ENCODE data around the gene STRN. TPM values are rescaled to one million over a fixed set of nuclear protein-coding genes. Genes with fewer than 3 reads are reported as not detected.
"Not testable (repeated sequence)": the region's sequence is repeated elsewhere in the genome, so short reads cannot be mapped to it uniquely, and the experiment has no call there.

Gene STRN
- total RNA-seq, 1 experiment from 2014 or later, result 34.1 TPM

DNA sequence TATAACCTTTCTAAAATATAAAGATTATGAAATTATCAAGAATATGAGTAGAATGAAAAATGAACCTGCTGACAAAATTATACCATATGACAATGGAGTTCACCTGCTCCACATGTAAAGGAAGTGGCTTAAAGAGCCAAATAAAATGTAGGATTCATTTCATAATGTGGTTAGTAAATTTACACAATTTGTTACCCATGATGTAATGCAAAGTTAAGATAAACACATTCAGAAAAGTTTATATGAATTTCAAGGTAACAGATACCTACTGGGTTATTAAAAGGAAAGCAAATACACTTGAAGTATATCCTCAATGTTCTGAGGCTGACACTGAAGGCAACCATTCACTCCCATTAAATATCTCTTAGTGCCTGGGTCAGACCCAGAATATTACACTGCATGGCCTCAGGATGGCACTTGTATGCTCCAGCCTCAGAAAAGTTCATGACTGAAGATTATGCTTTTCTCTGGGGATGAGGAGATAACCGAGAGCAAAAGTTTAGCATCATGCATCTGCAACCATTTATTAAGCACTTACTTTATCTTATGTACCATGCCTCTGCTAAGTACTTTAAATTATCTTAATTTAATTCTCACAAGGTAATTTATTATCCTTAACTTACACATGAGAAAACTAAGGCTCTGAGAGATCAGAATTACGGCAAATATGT is 6.2 kb downstream of the STRN start:
- peaks cover 27% of the 10 kb centered on the region for H3K4me1 ChIP-seq (ENCODE audit: low read length)
- no peak for DNase-seq
- no peaks in the 10 kb centered on the region for H3K9me3 ChIP-seq (ENCODE audit: low read length)
- no peak overlapping the region for H3K27ac ChIP-seq (ENCODE audit: low read length)
- no peak overlapping the region for H3K4me2 ChIP-seq (ENCODE audit: low read depth, low read length, poor library complexity, severe bottlenecking)
- H4K20me1 ChIP-seq (ENCODE audit: insufficient read depth, low read depth, low read length), result no peaks in the 10 kb centered on the region
- H2AFZ ChIP-seq (ENCODE audit: low read length), result no peak overlapping the region
- no peaks in the 10 kb centered on the region for H3K36me3 ChIP-seq (ENCODE audit: insufficient read depth, low read length)
- H3K79me2 ChIP-seq (ENCODE audit: low read length), result peaks cover 97% of the 10 kb centered on the region
- H3K9me2 ChIP-seq (replicated peaks; ENCODE audit: insufficient read depth, low read length), result no peaks in the 10 kb centered on the region
- H3K27me3 ChIP-seq (ENCODE audit: low read length), result no peaks in the 10 kb centered on the region
- no peak overlapping the region for H3K4me3 ChIP-seq (ENCODE audit: low read length)
- no peak overlapping the region for H3K9ac ChIP-seq (ENCODE audit: low read length)

DNA sequence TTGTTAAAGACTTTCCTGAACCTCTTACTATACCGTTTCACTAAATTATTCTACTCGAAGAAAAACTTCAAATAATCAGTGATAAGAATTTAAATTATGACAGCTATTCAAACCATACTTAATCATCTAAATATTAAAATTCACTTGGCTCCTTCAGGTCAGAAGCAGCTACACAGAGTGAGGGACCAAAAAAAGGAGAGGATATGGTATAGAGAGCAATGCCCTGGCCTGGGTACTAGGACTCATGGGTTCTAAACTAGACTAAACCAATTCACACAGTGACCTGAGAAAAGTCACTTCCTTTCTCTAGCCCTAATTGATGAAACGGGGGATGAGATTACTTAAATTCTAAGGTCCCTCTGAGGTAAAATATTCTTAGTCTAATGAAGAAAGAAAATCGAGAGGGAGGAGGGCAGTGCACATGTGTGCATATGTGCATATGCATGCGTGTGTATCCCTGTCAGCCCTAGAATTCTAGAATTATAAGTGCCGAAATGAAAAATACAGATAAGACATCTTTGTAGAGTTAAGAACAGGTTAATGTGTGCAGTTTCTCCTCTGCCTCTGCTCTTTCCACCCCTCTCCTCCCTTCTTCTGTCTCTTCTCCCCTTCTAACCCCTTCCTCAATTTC is 11.2 kb downstream of the STRN start:
- Histone ChIP-seq H2AFZ (ENCODE audit: low read length) (no peak overlapping the region), H3K79me2 (ENCODE audit: low read length) (peaks cover 95% of the 10 kb centered on the region), H4K20me1 (ENCODE audit: insufficient read depth, low read depth, low read length) (no peaks in the 10 kb centered on the region), H3K9me2 (replicated peaks; ENCODE audit: insufficient read depth, low read length) (no peaks in the 10 kb centered on the region), H3K9ac (ENCODE audit: low read length) (no peak overlapping the region), H3K27ac (ENCODE audit: low read length) (no peak overlapping the region), H3K27me3 (ENCODE audit: low read length) (no peaks in the 10 kb centered on the region), H3K4me2 (ENCODE audit: low read depth, low read length, poor library complexity, severe bottlenecking) (no peak overlapping the region), H3K36me3 (ENCODE audit: insufficient read depth, low read length) (peaks cover 2% of the 10 kb centered on the region; the same call in 1 of the 2 replicates), H3K9me3 (ENCODE audit: low read length) (no peaks in the 10 kb centered on the region), H3K4me1 (ENCODE audit: low read length) (peaks cover 23% of the 10 kb centered on the region), H3K4me3 (ENCODE audit: low read length) (no peak overlapping the region)
- no peak for DNase-seq

DNA sequence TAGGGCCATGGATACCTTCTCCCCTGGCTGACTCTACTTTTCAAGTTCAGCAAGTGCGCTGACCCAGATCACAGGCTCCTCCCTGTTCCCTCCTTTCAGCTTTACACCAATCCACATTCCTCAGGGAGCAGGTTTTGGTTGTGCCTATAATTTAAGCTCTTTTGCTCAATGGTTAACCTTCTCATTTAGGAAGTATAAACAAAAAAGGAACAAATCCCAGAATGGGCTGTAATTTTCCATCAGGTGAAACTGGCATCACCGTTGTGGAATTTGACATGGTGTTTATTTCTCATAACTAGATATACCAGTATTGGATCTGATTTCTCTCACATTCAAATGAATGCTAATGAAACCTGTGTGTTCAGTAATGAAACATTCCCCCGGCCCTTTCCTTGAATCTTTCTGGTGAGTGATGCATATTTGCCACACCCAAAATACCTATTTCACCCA is 13.6 kb downstream of the STRN start:
- no peaks in the 10 kb centered on the region for H3K9me2 ChIP-seq (replicated peaks; ENCODE audit: insufficient read depth, low read length)
- no peak overlapping the region for H3K27ac ChIP-seq (ENCODE audit: low read length)
- peaks cover 94% of the 10 kb centered on the region for H3K79me2 ChIP-seq (ENCODE audit: low read length)
- no peak for DNase-seq
- peaks cover 23% of the 10 kb centered on the region for H3K4me1 ChIP-seq (ENCODE audit: low read length)
- no peak overlapping the region for H3K4me3 ChIP-seq (ENCODE audit: low read length)
- no peaks in the 10 kb centered on the region for H3K27me3 ChIP-seq (ENCODE audit: low read length)
- peaks cover 2% of the 10 kb centered on the region; the same call in 1 of the 2 replicates for H3K36me3 ChIP-seq (ENCODE audit: insufficient read depth, low read length)
- H2AFZ ChIP-seq (ENCODE audit: low read length), result no peak overlapping the region
- no peaks in the 10 kb centered on the region for H4K20me1 ChIP-seq (ENCODE audit: insufficient read depth, low read depth, low read length)
- no peak overlapping the region for H3K9ac ChIP-seq (ENCODE audit: low read length)
- H3K9me3 ChIP-seq (ENCODE audit: low read length), result no peaks in the 10 kb centered on the region
- H3K4me2 ChIP-seq (ENCODE audit: low read depth, low read length, poor library complexity, severe bottlenecking), result no peak overlapping the region

DNA sequence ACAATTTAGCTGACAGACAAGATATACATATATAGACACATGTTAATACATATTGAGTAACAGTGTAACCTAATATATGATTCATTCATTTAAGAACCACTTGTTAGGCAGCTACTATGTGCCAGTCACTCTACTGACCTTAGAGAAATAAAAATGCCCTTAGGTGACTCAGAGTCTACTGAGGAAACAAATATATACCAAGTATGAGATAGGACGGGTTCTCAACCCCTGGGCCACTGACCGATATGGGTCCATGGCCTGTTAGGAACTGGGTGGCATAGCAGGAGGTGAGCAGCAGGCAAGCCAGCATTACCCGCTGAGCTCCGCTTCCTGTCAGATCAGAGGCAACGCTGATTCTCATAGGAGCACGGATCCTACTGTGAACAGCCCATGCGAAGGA is 14.8 kb downstream of the STRN start:
- Histone ChIP-seq H4K20me1 (ENCODE audit: insufficient read depth, low read depth, low read length) (no peaks in the 10 kb centered on the region), H3K9ac (ENCODE audit: low read length) (no peak overlapping the region), H3K27ac (ENCODE audit: low read length) (no peak overlapping the region), H3K27me3 (ENCODE audit: low read length) (no peaks in the 10 kb centered on the region), H3K9me3 (ENCODE audit: low read length) (no peaks in the 10 kb centered on the region), H3K79me2 (ENCODE audit: low read length) (peaks cover 95% of the 10 kb centered on the region), H3K4me2 (ENCODE audit: low read depth, low read length, poor library complexity, severe bottlenecking) (no peak overlapping the region), H3K36me3 (ENCODE audit: insufficient read depth, low read length) (peaks cover 2% of the 10 kb centered on the region; the same call in 1 of the 2 replicates), H3K4me3 (ENCODE audit: low read length) (no peak overlapping the region), H3K9me2 (replicated peaks; ENCODE audit: insufficient read depth, low read length) (no peaks in the 10 kb centered on the region), H2AFZ (ENCODE audit: low read length) (no peak overlapping the region), H3K4me1 (ENCODE audit: low read length) (peaks cover 17% of the 10 kb centered on the region)
- no peak for DNase-seq

DNA sequence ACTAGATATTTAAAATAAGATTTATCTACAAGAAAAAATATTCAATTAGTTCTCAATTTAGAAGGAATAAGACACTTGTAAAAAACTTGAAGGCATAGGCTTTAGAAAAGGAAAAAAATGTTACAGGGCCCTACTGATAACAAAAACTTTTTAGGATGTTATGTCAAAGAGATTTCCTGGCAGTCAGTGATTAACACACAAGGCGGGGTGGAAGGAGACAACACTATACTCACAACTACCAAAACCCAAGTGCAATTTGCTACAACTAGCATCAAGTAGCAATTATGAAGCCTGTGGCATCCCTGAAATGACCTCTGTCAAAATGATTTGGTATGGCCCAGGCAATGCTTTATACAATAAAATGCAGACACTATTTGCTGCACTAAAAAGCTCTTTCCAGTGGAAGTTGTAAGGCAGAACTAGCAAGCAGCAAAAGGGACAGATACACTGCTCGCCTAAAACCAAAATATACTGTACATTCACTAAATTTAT is 15.3 kb downstream of the STRN start:
- H3K79me2 ChIP-seq (ENCODE audit: low read length), result peaks cover 95% of the 10 kb centered on the region
- peaks cover 2% of the 10 kb centered on the region; the same call in 1 of the 2 replicates for H3K36me3 ChIP-seq (ENCODE audit: insufficient read depth, low read length)

DNA sequence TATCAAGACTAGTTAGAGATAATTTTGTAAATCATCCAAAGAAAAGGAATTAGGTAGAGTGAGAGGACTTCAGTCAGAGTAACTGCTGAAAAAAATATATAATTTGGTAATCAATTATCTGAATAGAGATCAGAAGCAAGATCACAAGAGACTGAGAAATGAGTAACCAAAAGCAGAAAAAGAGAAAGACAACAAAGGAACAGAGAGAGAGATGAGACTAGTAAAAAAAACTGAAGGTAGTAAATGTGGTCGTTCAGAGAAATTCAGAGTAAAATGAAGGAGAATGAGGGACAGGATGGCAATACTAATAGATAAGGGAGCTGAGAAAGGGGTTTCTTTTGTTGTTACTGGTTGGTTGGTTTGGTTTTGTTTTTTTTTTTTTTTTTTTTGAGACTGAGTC is 16.5 kb downstream of the STRN start:
- no peaks in the 10 kb centered on the region for H3K27me3 ChIP-seq (ENCODE audit: low read length)
- DNase-seq, result no peak
- H3K9me2 ChIP-seq (replicated peaks; ENCODE audit: insufficient read depth, low read length), result no peaks in the 10 kb centered on the region
- no peaks in the 10 kb centered on the region for H3K9me3 ChIP-seq (ENCODE audit: low read length)
- H4K20me1 ChIP-seq (ENCODE audit: insufficient read depth, low read depth, low read length), result no peaks in the 10 kb centered on the region
- no peak overlapping the region for H3K27ac ChIP-seq (ENCODE audit: low read length)
- peaks cover 3% of the 10 kb centered on the region; the same call in 1 of the 2 replicates for H3K36me3 ChIP-seq (ENCODE audit: insufficient read depth, low read length)
- peaks cover 95% of the 10 kb centered on the region for H3K79me2 ChIP-seq (ENCODE audit: low read length)
- no peak overlapping the region for H2AFZ ChIP-seq (ENCODE audit: low read length)
- peaks cover 5% of the 10 kb centered on the region; the same call in 1 of the 2 replicates for H3K4me1 ChIP-seq (ENCODE audit: low read length)
- H3K4me2 ChIP-seq (ENCODE audit: low read depth, low read length, poor library complexity, severe bottlenecking), result no peak overlapping the region
- no peak overlapping the region for H3K4me3 ChIP-seq (ENCODE audit: low read length)
- no peak overlapping the region for H3K9ac ChIP-seq (ENCODE audit: low read length)

More for the DNA sequence above, 15.3 kb downstream of the STRN start:
- Histone ChIP-seq H2AFZ (ENCODE audit: low read length) (no peak overlapping the region), H3K4me3 (ENCODE audit: low read length) (no peak overlapping the region), H3K4me1 (ENCODE audit: low read length) (peaks cover 12% of the 10 kb centered on the region), H3K9ac (ENCODE audit: low read length) (no peak overlapping the region), H3K27me3 (ENCODE audit: low read length) (no peaks in the 10 kb centered on the region), H3K9me2 (replicated peaks; ENCODE audit: insufficient read depth, low read length) (no peaks in the 10 kb centered on the region), H3K9me3 (ENCODE audit: low read length) (no peaks in the 10 kb centered on the region), H3K4me2 (ENCODE audit: low read depth, low read length, poor library complexity, severe bottlenecking) (no peak overlapping the region), H4K20me1 (ENCODE audit: insufficient read depth, low read depth, low read length) (no peaks in the 10 kb centered on the region), H3K27ac (ENCODE audit: low read length) (no peak overlapping the region)
- no peak for DNase-seq

DNA sequence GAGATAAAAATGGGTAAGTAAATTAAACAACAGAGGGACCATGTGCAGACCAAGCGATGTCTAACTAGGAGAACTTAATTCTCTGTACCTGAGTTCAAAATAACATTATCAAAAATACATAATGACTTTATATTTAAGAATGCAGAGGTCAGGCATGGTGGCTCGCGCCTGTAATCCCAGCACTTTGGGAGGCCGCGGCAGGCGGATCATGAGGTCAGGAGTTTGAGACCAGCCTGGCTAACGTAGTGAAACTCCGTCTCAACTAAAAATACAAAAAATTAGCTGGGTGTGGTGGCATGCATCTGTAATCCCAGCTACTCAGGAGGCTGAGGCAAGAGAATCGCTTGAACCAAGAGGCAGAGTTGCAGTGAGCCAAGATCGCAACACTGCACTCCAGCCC is 21.1 kb downstream of the STRN start:
- H3K9me2 ChIP-seq (replicated peaks; ENCODE audit: insufficient read depth, low read length); H3K4me3 ChIP-seq (ENCODE audit: low read length); H2AFZ ChIP-seq (ENCODE audit: low read length); H3K27ac ChIP-seq (ENCODE audit: low read length); H3K9ac ChIP-seq (ENCODE audit: low read length); H3K4me1 ChIP-seq (ENCODE audit: low read length); H3K27me3 ChIP-seq (ENCODE audit: low read length); H3K36me3 ChIP-seq (ENCODE audit: insufficient read depth, low read length); H4K20me1 ChIP-seq (ENCODE audit: insufficient read depth, low read depth, low read length); H3K9me3 ChIP-seq (ENCODE audit: low read length); DNase-seq; H3K4me2 ChIP-seq (ENCODE audit: low read depth, low read length, poor library complexity, severe bottlenecking): not testable (repeated sequence)
- H3K79me2 ChIP-seq (ENCODE audit: low read length), result peaks cover 93% of the 10 kb centered on the region

DNA sequence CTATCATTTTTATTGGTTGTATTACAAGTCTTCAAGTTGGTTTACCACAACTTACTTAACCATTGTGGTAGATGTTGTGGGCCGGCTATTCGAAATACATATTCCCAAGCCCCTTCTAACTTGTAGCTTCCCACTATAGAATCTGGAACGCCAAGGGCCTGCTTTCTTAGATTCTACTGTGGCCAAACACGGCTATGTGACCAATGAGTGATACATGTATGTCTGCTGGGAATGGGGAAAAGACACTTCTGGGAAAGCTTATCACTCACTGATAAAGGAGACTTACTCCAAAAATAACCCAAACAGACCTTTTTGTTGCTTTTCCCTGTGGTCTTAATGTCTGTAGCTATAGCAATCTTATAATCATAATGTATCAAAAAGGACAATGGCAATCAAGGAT is 24.5 kb downstream of the STRN start:
- Histone ChIP-seq H3K79me2 (ENCODE audit: low read length) (peaks cover 93% of the 10 kb centered on the region), H3K4me2 (ENCODE audit: low read depth, low read length, poor library complexity, severe bottlenecking) (no peak overlapping the region), H4K20me1 (ENCODE audit: insufficient read depth, low read depth, low read length) (no peaks in the 10 kb centered on the region), H2AFZ (ENCODE audit: low read length) (no peak overlapping the region), H3K9me2 (replicated peaks; ENCODE audit: insufficient read depth, low read length) (no peaks in the 10 kb centered on the region), H3K36me3 (ENCODE audit: insufficient read depth, low read length) (peaks cover 4% of the 10 kb centered on the region; the same call in 1 of the 2 replicates), H3K27ac (ENCODE audit: low read length) (no peak overlapping the region), H3K4me3 (ENCODE audit: low read length) (no peak overlapping the region), H3K9ac (ENCODE audit: low read length) (no peak overlapping the region), H3K27me3 (ENCODE audit: low read length) (no peaks in the 10 kb centered on the region), H3K9me3 (ENCODE audit: low read length) (no peaks in the 10 kb centered on the region), H3K4me1 (ENCODE audit: low read length) (no peaks in the 10 kb centered on the region)
- no peak for DNase-seq
